Lung (tissue), 16 donors: Measurements from ENCODE around the gene KCNE5. TPM values are rescaled to one million over a fixed set of nuclear protein-coding genes. Genes with fewer than 3 reads are reported as not detected.
"Not testable (repeated sequence)": the region's sequence is repeated elsewhere in the genome, so short reads cannot be mapped to it uniquely, and the experiment has no call there.

Source experiments
- ATAC-seq: fragments of 200-7000 bp; cut with Tn5 transposase; one replicate; pipeline ENCODE4 v1.9.1; 2020; ENCODE audit warnings: moderate number of reproducible peaks; ENCODE audit not compliant: insufficient read depth, low FRiP score
- DNase-seq, 3 donors: peaks; one replicate each; pipeline ENCODE4 v3.0.0-alpha.2; 2013 to 2017
- H3K27ac ChIP-seq, 2 donors: one replicate each; pipeline ENCODE4 v1.5.1; 2013; ENCODE audit warnings: mild to moderate bottlenecking in 2 of 2, moderate library complexity in 2 of 2, control low read depth in 1 of 2, inconsistent platforms in 1 of 2, low read depth in 1 of 2, low read length in 1 of 2
- H3K27me3 ChIP-seq, 3 donors: one replicate each; pipeline ENCODE4 v1.5.1; 2013; ENCODE audit warnings: low read length in 2 of 3; ENCODE audit not compliant: control insufficient read depth in 3 of 3, insufficient read depth in 3 of 3
- H3K36me3 ChIP-seq, 4 donors: one replicate each; pipeline ENCODE4 v1.5.1; 2013; ENCODE audit warnings: low read length in 4 of 4, mild to moderate bottlenecking in 1 of 4, moderate library complexity in 1 of 4; ENCODE audit not compliant: control insufficient read depth in 4 of 4, insufficient read depth in 4 of 4
- H3K4me1 ChIP-seq, 5 donors: one replicate each; pipeline ENCODE4 v1.5.1; 2013; ENCODE audit warnings: low read length in 5 of 5, mild to moderate bottlenecking in 2 of 5, moderate library complexity in 1 of 5; ENCODE audit not compliant: control insufficient read depth in 5 of 5, insufficient read depth in 5 of 5
- H3K4me3 ChIP-seq: one replicate; pipeline ENCODE4 v1.5.1; 2013; ENCODE audit warnings: mild to moderate bottlenecking, control low read depth, moderate library complexity
- H3K9ac ChIP-seq, 2 donors: one replicate each; pipeline ENCODE4 v1.5.1; 2013; ENCODE audit warnings: low read length in 2 of 2, control low read depth in 1 of 2; ENCODE audit not compliant: insufficient read depth in 1 of 2
- H3K9me3 ChIP-seq, 4 donors: one replicate each; pipeline ENCODE4 v1.5.1; 2013; ENCODE audit warnings: low read length in 3 of 4, mild to moderate bottlenecking in 1 of 4, moderate library complexity in 1 of 4; ENCODE audit not compliant: control insufficient read depth in 4 of 4, insufficient read depth in 3 of 4
- WGBS, 2 donors: extraction: QIAGEN DNeasy Blood & Tissue Kit; methylation state at CpG; one replicate each; pipeline ENCODE4 v1.1.7; 2013; 5-methylcytosine and 5-hydroxymethylcytosine counted together
- long read RNA-seq, 5 donors: transcript quantifications; one replicate each; lab custom pipeline, GENCODE V29; 2026
- polyA plus RNA-seq, 2 donors: library from polyadenylated mRNA; stranded (reverse); fragments of 200-250 nt; gene quantifications; one replicate each; pipeline ENCODE4 v1.2.1, GENCODE V29; 2013
- total RNA-seq, 2 donors: library from RNA; depleted of rRNA in 1 of 2; stranded (reverse); fragments of >200 nt in 1 of 2; gene quantifications; one replicate each; pipeline ENCODE4 v1.2.1, GENCODE V29; 2014 to 2021
- TF ChIP-seq, protein P1 (sequence below): IDR thresholded peaks from 2 replicates; pipeline ENCODE4 v1.5.1; 2012; ENCODE audit warnings: mild to moderate bottlenecking; ENCODE audit errors: control extremely low read depth, extremely low read depth
- donor health status: control.
- donor health status: control.
- donor health status: Bipolar disorder and iron deficiency.
- donor health status: healthy.
- donor health status: DM: yes; HTN: yes; CAD: no.

KCNE5 gene, protein sequence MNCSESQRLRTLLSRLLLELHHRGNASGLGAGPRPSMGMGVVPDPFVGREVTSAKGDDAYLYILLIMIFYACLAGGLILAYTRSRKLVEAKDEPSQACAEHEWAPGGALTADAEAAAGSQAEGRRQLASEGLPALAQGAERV
- total RNA-seq: under 1 TPM; 0.54 to 0.58 TPM
- under 1 TPM; 0.06 to 0.25 TPM for polyA plus RNA-seq
- long read RNA-seq, donor 1, transcript KCNE5-201 (1 exons, 1,473 nt): major isoform, 13 of 13 reads
- long read RNA-seq, donor 1, partial matches to known transcripts: 0 of 13 reads
- long read RNA-seq, donor 1, other reads (novel, unspliced or antisense): 0 of 13 reads
- long read RNA-seq, donor 2, partial matches to known transcripts: 0 of 4 reads
- long read RNA-seq, donor 2, other reads (novel, unspliced or antisense): 0 of 4 reads
- long read RNA-seq, donor 3, transcript KCNE5-201 (1 exons, 1,473 nt): major isoform, 5 of 5 reads
- long read RNA-seq, donor 3, partial matches to known transcripts: 0 of 5 reads
- long read RNA-seq, donor 3, other reads (novel, unspliced or antisense): 0 of 5 reads
- long read RNA-seq, donor 4, transcript KCNE5-201 (1 exons, 1,473 nt): major isoform, 13 of 13 reads
- long read RNA-seq, donor 4, partial matches to known transcripts: 0 of 13 reads
- long read RNA-seq, donor 4, other reads (novel, unspliced or antisense): 0 of 13 reads
- long read RNA-seq, donor 5, transcript KCNE5-201 (1 exons, 1,473 nt): major isoform, 11 of 11 reads
- long read RNA-seq, donor 5, partial matches to known transcripts: 0 of 11 reads
- long read RNA-seq, donor 5, other reads (novel, unspliced or antisense): 0 of 11 reads

DNA sequence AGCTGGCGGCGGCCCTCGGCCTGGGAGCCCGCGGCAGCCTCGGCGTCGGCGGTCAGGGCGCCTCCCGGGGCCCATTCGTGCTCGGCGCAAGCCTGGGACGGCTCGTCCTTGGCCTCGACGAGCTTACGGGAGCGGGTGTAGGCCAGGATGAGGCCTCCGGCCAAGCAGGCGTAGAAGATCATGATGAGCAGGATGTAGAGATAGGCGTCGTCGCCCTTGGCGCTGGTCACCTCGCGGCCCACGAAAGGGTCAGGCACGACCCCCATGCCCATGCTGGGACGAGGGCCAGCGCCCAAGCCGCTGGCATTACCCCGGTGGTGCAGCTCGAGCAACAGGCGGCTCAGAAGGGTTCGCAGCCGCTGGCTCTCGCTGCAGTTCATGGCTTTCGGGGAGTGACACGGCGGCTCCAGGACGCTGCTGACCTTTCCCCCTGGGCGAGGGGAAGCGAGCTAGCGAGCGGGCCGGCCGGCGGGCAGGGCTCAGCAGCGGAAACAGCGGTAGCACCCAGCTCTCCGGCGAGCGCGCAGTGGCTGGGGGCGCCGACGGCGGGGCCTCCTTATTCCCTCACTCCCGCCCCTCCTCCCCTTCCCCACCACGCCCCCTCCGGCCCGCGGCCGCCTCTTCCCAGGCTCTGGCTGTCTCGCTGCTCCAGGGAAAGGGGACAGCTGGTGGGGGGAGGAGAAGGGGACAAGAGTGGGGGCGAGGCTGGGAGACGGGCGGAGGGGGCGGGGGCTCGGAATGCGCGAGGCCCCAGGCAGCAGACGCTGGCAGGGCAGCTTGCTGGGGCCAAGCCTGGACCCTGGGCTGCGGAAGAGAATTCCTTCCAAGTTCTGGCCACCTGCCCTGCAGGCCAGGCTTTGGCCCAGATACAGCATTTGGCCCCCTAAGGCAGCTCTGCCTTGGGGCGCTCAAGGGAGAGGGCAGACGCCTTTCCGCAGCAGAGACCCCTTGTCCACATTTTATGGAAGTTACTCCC lies at the start of gene KCNE5:
Gene KCNE5, minus strand, starts transcription at position 532 of the 976 bp plus-strand sequence. Its CDS starts 152 bp downstream, at position 380.
- DNase-seq: peak; percentile 82 to 84 (median 84)
- Histone ChIP-seq H3K9ac (no peak within 1 kb of the TSS), H3K36me3 (no peaks in the 10 kb centered on the region), H3K4me3 (no peak within 1 kb of the TSS), H3K4me1 (peaks cover 0 to 5% (median 0%) of the 10 kb centered on the region in 5 donors), H3K27ac (no peak within 1 kb of the TSS), H3K27me3 (peaks cover 0 to 11% (median 0%) of the 10 kb centered on the region in 3 donors), H3K9me3 (no peaks in the 10 kb centered on the region)
- no peak for ATAC-seq
- 45% methylated on average over 38 to 79 of the region's 79 CpGs for WGBS, 2 donors
- TF ChIP-seq, protein P1, sequence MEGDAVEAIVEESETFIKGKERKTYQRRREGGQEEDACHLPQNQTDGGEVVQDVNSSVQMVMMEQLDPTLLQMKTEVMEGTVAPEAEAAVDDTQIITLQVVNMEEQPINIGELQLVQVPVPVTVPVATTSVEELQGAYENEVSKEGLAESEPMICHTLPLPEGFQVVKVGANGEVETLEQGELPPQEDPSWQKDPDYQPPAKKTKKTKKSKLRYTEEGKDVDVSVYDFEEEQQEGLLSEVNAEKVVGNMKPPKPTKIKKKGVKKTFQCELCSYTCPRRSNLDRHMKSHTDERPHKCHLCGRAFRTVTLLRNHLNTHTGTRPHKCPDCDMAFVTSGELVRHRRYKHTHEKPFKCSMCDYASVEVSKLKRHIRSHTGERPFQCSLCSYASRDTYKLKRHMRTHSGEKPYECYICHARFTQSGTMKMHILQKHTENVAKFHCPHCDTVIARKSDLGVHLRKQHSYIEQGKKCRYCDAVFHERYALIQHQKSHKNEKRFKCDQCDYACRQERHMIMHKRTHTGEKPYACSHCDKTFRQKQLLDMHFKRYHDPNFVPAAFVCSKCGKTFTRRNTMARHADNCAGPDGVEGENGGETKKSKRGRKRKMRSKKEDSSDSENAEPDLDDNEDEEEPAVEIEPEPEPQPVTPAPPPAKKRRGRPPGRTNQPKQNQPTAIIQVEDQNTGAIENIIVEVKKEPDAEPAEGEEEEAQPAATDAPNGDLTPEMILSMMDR: no peak

DNA sequence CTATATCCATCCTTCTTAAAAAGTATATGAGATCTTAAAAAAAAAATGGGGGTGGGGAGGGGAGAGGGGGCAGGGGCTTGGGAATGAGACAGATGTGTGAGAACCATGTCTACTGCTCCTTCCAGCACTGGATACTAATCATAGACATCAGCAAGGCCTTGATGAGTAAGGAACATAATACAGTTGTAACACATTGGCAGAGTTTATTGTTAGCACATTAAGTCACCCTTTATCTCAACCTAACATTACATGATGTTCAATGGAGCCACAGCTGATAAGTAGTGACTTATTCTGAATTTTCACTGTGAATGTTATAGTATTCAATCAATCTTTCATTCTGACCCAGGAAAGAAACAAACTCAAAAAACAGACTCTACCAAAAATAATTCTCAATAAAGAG lies 47.3 kb upstream of the KCNE5 start:
- peaks cover 0 to 3% (median 0%) of the 10 kb centered on the region in 5 donors for H3K4me1 ChIP-seq
- ATAC-seq: no peak
- no peak overlapping the region for H3K4me3 ChIP-seq
- no peaks in the 10 kb centered on the region for H3K9me3 ChIP-seq
- H3K27ac ChIP-seq: no peak overlapping the region
- peaks cover 0 to 7% (median 2%) of the 10 kb centered on the region in 4 donors for H3K36me3 ChIP-seq
- H3K9ac ChIP-seq: no peak overlapping the region
- TF ChIP-seq, protein P1: no peak
- no peak for DNase-seq
- H3K27me3 ChIP-seq: peaks cover 0 to 38% (median 3%) of the 10 kb centered on the region in 3 donors

DNA sequence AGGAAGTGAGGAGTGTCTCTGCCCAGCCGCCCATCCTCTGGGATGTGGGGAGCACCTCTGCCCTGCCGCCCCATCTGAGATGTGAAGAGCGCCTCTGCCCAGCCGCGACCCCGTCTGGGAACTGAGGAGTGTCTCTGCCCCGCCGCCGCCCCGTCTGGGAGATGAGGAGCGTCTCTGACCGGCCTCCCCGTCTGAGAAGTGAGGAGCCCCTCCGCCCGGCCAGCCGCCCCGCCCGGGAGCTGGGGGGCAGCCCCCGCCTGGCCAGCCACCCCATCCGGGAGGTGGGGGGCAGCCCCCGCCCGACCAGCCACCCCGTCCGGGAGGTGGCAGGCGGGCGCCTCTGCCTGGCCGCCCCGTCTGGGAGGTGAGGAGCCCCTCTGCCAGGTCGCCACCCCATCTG lies 46.2 kb upstream of the KCNE5 start:
- not testable (repeated sequence) for H3K36me3 ChIP-seq, DNase-seq, H3K27ac ChIP-seq, H3K9ac ChIP-seq, H3K4me3 ChIP-seq, H3K4me1 ChIP-seq, ATAC-seq, H3K9me3 ChIP-seq
- 96 to 100% methylated on average over 15 to 29 of the region's 29 CpGs for WGBS, 2 donors
- peaks cover 0 to 40% (median 3%) of the 10 kb centered on the region in 3 donors for H3K27me3 ChIP-seq
